CD14-positive monocyte (primary cell): ENCODE results near the gene TMEM109. TPM values are rescaled to one million over a fixed set of nuclear protein-coding genes. Genes with fewer than 3 reads are reported as not detected.

Source experiments
- DNase-seq, 3 donors: peaks; one replicate each; pipeline ENCODE4 v3.0.0-alpha.2; 2011 to 2022
- H2AFZ ChIP-seq: 2 replicates; pipeline ENCODE4 v1.6.0; 2012; ENCODE audit warnings: mild to moderate bottlenecking, low read depth, low read length, inconsistent platforms; ENCODE audit not compliant: insufficient read depth, poor library complexity, severe bottlenecking
- H3K27ac ChIP-seq, 2 donors: 1 replicate in 1 of 2; 2 replicates in 1 of 2; pipeline ENCODE4 v1.5.1; 2012 to 2013; ENCODE audit warnings: low read length in 2 of 2, control low read depth in 1 of 2, inconsistent platforms in 1 of 2, low read depth in 1 of 2, mild to moderate bottlenecking in 1 of 2
- H3K27me3 ChIP-seq, 2 donors: one replicate each; pipeline versions ENCODE4 v1.6.0 to v1.6.1; 2011 to 2013; ENCODE audit warnings: low read length in 2 of 2; ENCODE audit not compliant: control insufficient read depth in 2 of 2, insufficient read depth in 2 of 2
- H3K36me3 ChIP-seq, 2 donors: replicated peaks in 1 of 2; 1 replicate in 1 of 2; 2 replicates in 1 of 2; pipeline versions ENCODE4 v1.5.1 to v1.6.1; 2012 to 2013; ENCODE audit warnings: low read length in 2 of 2, control low read depth in 1 of 2, inconsistent platforms in 1 of 2, mild to moderate bottlenecking in 1 of 2; ENCODE audit not compliant: insufficient read depth in 2 of 2, control insufficient read depth in 1 of 2
- H3K4me1 ChIP-seq, 2 donors: 1 replicate in 1 of 2; 2 replicates in 1 of 2; pipeline versions ENCODE4 v1.5.1 to v1.6.1; 2012 to 2013; ENCODE audit warnings: low read length in 2 of 2, control low read depth in 1 of 2, inconsistent platforms in 1 of 2, mild to moderate bottlenecking in 1 of 2, moderate library complexity in 1 of 2; ENCODE audit not compliant: insufficient read depth in 2 of 2, control insufficient read depth in 1 of 2
- H3K4me2 ChIP-seq: replicated peaks from 2 replicates; pipeline ENCODE3; 2012; ENCODE audit warnings: low read length, moderate library complexity, mild to moderate bottlenecking; ENCODE audit not compliant: poor library complexity, severe bottlenecking; ENCODE audit errors: extremely low read depth
- H3K4me3 ChIP-seq, 3 experiments: fragments of 200-600 bp in 1 of 3; sonication (generic) in 1 of 3; replicated peaks in 1 of 3; 1 replicate in 2 of 3; 2 replicates in 1 of 3; pipeline ENCODE4 v1.5.1; 2011 to 2013; ENCODE audit warnings: low read length in 3 of 3, mild to moderate bottlenecking in 3 of 3, control low read depth in 2 of 3, low read depth in 2 of 3, inconsistent platforms in 1 of 3, moderate library complexity in 1 of 3
- H3K79me2 ChIP-seq: 2 replicates; pipeline ENCODE4 v1.6.0; 2012; ENCODE audit warnings: mild to moderate bottlenecking, control low read depth, inconsistent platforms, low read length, moderate library complexity; ENCODE audit not compliant: insufficient read depth
- H3K9ac ChIP-seq: 2 replicates; pipeline ENCODE4 v1.6.0; 2017; ENCODE audit warnings: low read length, mild to moderate bottlenecking; ENCODE audit not compliant: insufficient read depth, poor library complexity, severe bottlenecking
- H3K9me3 ChIP-seq, 2 donors: replicated peaks in 1 of 2; 1 replicate in 1 of 2; 2 replicates in 1 of 2; pipeline versions ENCODE4 v1.5.1 to v1.6.1; 2012 to 2013; ENCODE audit warnings: low read length in 2 of 2, control low read depth in 1 of 2; ENCODE audit not compliant: control insufficient read depth in 1 of 2, insufficient read depth in 1 of 2
- H4K20me1 ChIP-seq: 2 replicates; pipeline ENCODE4 v1.6.0; 2012; ENCODE audit warnings: mild to moderate bottlenecking, low read length, control low read depth, moderate library complexity; ENCODE audit not compliant: insufficient read depth
- H3K27ac Mint-ChIP-seq, 7 donors: one replicate each; pipeline ENCODE4 v1.8.0; 2020; ENCODE audit warnings: mild to moderate bottlenecking in 7 of 7, mixed read lengths in 7 of 7, moderate library complexity in 6 of 7, inconsistent platforms in 2 of 7
- H3K27me3 Mint-ChIP-seq, 3 donors: one replicate each; pipeline ENCODE4 v1.8.0; 2021 to 2022; ENCODE audit warnings: low read depth in 3 of 3, mild to moderate bottlenecking in 3 of 3, mixed read lengths in 3 of 3, moderate library complexity in 3 of 3, inconsistent platforms in 1 of 3
- H3K36me3 Mint-ChIP-seq, 2 donors: one replicate each; pipeline ENCODE4 v1.8.0; 2020; ENCODE audit warnings: mixed read lengths in 2 of 2, inconsistent platforms in 1 of 2, mild to moderate bottlenecking in 1 of 2
- H3K4me1 Mint-ChIP-seq: one replicate; pipeline ENCODE4 v1.8.0; 2020; ENCODE audit warnings: mild to moderate bottlenecking, mixed read lengths
- H3K4me3 Mint-ChIP-seq, 2 donors: one replicate each; pipeline ENCODE4 v1.8.0; 2020; ENCODE audit warnings: mild to moderate bottlenecking in 2 of 2, mixed read lengths in 2 of 2, moderate library complexity in 1 of 2
- H3K9me3 Mint-ChIP-seq, 7 donors: one replicate each; pipeline ENCODE4 v1.8.0; 2020 to 2022; ENCODE audit warnings: mixed read lengths in 7 of 7, mild to moderate bottlenecking in 6 of 7, moderate library complexity in 6 of 7, inconsistent platforms in 2 of 7
- CTCF ChIP-seq: fragments of 200-600 bp; IDR thresholded peaks from one replicate; pipeline ENCODE4 v1.8.0; 2022; ENCODE audit warnings: antibody characterized with exemption, mild to moderate bottlenecking
- WGBS: methylation state at CpG from one replicate; pipeline ENCODE4 v1.1.5; 2013; ENCODE audit warnings: missing lambda C conversion rate; ENCODE audit not compliant: insufficient coverage; 5-methylcytosine and 5-hydroxymethylcytosine counted together
- intact Hi-C, 2 donors: fragments of 100-400 bp; cut with micrococcal nuclease; formaldehyde crosslinking; loops; one replicate each; pipeline versions ENCODE4 v1.15.0 to v1.15.1; 2023
- polyA plus RNA-seq, 3 donors: library from polyadenylated mRNA; depleted of rRNA in 1 of 3; unstranded in 2 of 3; stranded (reverse) in 1 of 3; fragments of 300-500 nt in 2 of 3; fragments of >200 nt in 1 of 3; fragmentation: Illumina TruSeq in 2 of 3; gene quantifications; 1 replicate in 2 of 3; 2 replicates in 1 of 3; pipeline ENCODE4 v1.2.3, GENCODE V29; 2012 to 2021

The TMEM109 gene
- polyA plus RNA-seq, 3 donors: 22.7 to 112 (median 110) TPM

- Mint-ChIP-seq H3K27ac (peak overlapping the region in 3 of 7 donors; percentile 4 to 72 (median 25)), H3K9me3 (peaks cover 0 to 10% (median 4%) of the 10 kb centered on the region in 7 donors), H3K4me3 (peak overlapping the region in 1 of 2 donors; percentile 66), H3K36me3 (peaks cover 22% of the 10 kb centered on the region in 2 donors), H3K27me3 (peaks cover 60 to 79% (median 69%) of the 10 kb centered on the region in 3 donors), H3K4me1 (peaks cover 11% of the 10 kb centered on the region)
- Histone ChIP-seq H3K36me3 (peaks cover 15 to 21% of the 10 kb centered on the region in 2 donors), H2AFZ (no peak overlapping the region), H3K27me3 (peaks cover 25 to 55% of the 10 kb centered on the region in 2 donors), H3K4me2 (no peak overlapping the region), H4K20me1 (no peaks in the 10 kb centered on the region), H3K79me2 (no peaks in the 10 kb centered on the region), H3K9me3 (peaks cover 0 to 9% of the 10 kb centered on the region in 2 donors), H3K27ac (no peak overlapping the region), H3K4me3 (no peak overlapping the region), H3K4me1 (peaks cover 16% of the 10 kb centered on the region in 2 donors), H3K9ac (no peak overlapping the region)
- intact Hi-C loops: no loop called here
- TF ChIP-seq CTCF: no peak
- no CpG with 5 or more reads among the region's 8 CpGs for WGBS
- no peak for DNase-seq
Observed at GRCh38 chr11:60926500-60926899, 12.5 kb downstream of the TMEM109 start.

GRCh38 chr11:60927061-60927592 lies 13.2 kb downstream of the TMEM109 start:
- Histone ChIP-seq H3K79me2 (no peaks in the 10 kb centered on the region), H3K9me3 (peaks cover 0 to 9% of the 10 kb centered on the region in 2 donors), H3K27me3 (peaks cover 25 to 55% of the 10 kb centered on the region in 2 donors), H3K9ac (no peak overlapping the region), H3K36me3 (peaks cover 9 to 15% of the 10 kb centered on the region in 2 donors), H3K27ac (no peak overlapping the region), H3K4me2 (no peak overlapping the region), H2AFZ (no peak overlapping the region), H3K4me1 (peaks cover 16% of the 10 kb centered on the region in 2 donors), H3K4me3 (no peak overlapping the region), H4K20me1 (no peaks in the 10 kb centered on the region)
- no peak for TF ChIP-seq CTCF
- intact Hi-C loops: no loop called here
- no peak for DNase-seq
- H3K9me3 Mint-ChIP-seq: peaks cover 0 to 10% (median 4%) of the 10 kb centered on the region in 7 donors
- H3K4me3 Mint-ChIP-seq: peak overlapping the region in 1 of 2 donors; percentile 66
- H3K4me1 Mint-ChIP-seq: peaks cover 11% of the 10 kb centered on the region
- peaks cover 15 to 16% of the 10 kb centered on the region in 2 donors for H3K36me3 Mint-ChIP-seq
- 85% methylated on average over 5 of the region's 8 CpGs for WGBS
- H3K27ac Mint-ChIP-seq: no peak overlapping the region
- H3K27me3 Mint-ChIP-seq: peaks cover 60 to 82% (median 70%) of the 10 kb centered on the region in 3 donors
